Epithelial cell of alveolus of lung (primary cell): ENCODE results near the gene IFT20. TPM values are rescaled to one million over a fixed set of nuclear protein-coding genes. Genes with fewer than 3 reads are reported as not detected.

ENCODE experiments used
- total RNA-seq: library from RNA; depleted of rRNA; stranded (reverse); fragments of >200 nt; gene quantifications from 2 replicates; pipeline ENCODE4 v1.2.1, GENCODE V29; 2015

The IFT20 gene, protein sequence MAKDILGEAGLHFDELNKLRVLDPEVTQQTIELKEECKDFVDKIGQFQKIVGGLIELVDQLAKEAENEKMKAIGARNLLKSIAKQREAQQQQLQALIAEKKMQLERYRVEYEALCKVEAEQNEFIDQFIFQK
- total RNA-seq: 43.1 and 55.2 TPM in 2 replicates

DNA sequence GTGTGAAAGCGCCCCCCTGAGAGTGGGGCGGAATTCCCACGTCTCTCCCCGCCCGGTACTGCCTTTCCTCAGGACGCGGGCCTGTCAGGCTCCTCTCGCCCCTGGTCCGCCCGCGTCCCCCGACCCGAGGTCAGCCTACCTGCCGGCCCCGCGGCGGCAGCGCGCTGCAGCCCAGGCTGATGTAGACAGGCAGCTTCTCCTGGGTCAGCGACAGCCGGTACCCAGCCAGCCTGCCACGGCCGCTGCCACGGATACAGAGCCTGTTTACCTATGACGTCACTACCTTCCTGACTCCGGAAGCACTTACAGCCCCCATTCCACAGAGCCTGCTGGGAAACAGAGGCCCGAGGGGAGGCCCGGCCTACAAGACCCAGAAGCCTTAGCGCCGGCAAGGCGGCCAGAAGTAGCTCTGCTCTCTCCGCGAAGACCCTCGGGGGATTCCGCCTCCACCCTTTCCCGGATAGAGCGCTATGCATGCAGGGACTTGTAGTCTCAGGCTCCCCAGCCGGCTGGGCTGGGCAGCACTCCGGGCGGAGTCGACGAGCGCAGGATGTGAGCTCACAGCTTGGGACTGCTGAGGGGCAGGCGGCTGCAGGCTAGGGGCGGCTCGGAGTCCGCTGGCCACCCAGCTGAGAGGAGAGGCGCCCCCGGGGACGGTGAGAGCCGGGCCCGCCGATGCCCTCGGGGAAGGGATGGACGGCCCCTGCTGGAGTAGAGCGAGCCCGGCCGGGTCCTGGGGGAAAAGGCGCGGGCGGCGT lies at the start of gene IFT20, which contains the start of gene TNFAIP1:
Gene IFT20 (minus strand): TSS at position 272 of the 758 bp plus-strand sequence. CDS start 3,487 bp downstream, outside the sequence.
Gene TNFAIP1 (plus strand): TSS at position 561 of the 758 bp plus-strand sequence. CDS start 3,761 bp downstream, outside the sequence.

DNA sequence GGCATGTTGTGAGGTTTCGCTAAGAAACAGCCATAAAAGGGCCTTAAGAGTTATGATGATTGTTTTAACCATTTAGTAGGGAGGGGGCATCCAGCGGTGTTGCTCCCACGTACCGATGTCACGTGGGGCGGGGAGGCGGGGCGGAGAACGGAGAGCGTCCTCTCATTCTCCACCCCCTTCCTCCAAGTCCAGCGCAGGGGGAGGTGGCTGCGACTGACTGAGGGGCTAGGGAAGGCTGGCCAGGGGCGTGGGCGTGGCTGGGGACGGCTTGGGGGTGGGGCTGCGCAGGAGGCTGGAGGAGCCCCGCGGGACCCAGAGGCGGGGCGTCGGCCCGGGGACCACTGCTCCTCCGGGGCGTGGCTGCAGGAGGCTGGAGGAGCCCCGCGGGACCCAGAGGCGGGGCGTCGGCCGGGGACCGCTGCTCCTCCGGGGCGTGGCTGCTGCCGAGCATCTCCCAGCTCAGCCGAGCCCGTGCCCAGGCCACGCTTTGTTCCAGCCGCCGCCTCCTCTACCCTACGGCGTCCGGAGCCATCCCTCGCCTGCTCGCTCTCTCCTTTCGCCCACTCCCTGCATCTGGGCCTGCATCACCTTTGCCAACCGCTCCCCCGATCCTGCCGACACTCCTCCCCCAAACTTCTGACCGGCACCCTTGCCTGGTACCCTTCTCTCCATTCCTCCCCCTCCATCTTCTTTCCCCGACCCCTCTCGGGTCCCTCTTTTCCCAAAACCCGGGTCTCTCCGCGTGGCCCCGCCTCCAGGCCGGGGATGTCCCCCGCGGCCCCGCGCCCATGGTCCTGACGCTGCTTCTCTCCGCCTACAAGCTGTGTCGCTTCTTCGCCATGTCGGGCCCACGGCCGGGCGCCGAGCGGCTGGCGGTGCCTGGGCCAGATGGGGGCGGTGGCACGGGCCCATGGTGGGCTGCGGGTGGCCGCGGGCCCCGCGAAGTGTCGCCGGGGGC lies 36.3 kb upstream of the IFT20 start, which contains the start of gene SARM1:
Gene SARM1 (plus strand): TSS at position 450 of the 958 bp plus-strand sequence. CDS start 339 bp downstream, at position 789.

DNA sequence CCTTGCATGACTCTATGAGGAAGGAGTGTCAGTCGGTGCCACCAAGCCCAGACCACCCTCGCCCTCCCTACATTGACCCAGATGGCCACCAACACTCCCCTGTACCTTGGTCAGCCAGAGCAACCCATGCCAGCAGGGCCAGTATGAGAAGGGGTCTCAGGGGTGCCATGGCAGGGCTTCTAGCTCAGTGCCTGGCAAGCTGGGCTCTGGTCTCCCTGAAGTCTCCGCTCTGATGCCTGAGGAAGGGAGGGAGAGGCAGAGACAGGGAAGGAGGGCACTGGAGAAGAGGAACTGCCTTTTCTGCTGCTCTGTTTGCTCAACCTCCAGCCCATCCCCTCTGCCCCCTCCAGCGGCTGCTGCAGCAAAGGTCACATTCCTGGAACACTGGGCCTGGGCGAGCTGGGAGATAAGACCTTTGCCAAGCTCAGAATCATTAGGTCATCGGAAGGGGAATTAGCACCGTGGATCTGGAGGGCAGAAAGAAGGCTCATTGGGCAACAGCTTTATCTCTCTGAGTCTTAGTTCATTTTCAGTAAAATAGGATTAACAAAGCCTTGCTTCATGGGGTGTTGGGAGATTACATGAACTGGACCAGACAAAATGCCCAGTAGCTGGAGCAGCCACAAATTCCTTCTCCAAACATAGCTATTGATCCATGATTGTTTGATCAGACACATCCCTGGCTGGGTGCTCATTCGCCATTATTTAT lies 34.9 kb upstream of the IFT20 start, which contains the start of gene VTN:
Gene VTN (minus strand): TSS at position 273 of the 709 bp plus-strand sequence. CDS start 104 bp downstream, at position 169.

DNA sequence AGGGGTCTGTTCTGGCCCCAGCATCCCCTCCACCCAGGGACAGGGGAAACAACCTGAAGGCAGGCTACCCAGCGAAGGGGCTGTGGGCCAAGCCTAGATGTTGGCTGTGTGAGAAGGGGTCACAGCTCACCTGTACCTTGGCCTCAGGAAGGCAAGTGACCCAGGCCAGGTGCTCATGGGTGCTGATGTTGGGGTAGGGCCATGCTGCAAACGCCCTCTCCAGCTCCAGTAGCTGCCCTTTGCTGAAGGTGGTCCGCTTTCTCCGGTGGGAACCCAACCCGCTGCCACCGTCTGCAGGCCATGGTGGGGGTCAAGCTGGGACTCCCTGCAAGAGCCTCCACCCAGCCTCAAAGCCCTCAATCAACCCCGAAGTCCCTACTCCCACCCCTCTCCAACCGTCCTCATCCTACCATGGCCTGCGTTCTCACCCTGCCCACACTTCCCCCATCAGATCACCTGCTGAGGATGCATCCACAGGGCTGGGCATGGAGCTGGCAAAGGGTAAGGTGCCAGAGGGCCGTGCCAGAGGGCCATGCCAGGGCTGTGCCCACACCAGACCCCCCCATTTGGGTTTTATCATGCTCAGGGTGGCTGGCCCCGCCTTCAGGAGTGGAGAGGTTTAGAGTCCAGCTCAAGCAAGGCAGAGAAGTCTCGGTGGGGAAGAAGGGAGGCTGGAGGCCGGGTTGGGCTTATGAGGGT lies 29.5 kb upstream of the IFT20 start, which contains the start of gene SEBOX:
Gene SEBOX (minus strand): TSS at position 535 of the 699 bp plus-strand sequence. CDS start 48 bp downstream, at position 487.

DNA sequence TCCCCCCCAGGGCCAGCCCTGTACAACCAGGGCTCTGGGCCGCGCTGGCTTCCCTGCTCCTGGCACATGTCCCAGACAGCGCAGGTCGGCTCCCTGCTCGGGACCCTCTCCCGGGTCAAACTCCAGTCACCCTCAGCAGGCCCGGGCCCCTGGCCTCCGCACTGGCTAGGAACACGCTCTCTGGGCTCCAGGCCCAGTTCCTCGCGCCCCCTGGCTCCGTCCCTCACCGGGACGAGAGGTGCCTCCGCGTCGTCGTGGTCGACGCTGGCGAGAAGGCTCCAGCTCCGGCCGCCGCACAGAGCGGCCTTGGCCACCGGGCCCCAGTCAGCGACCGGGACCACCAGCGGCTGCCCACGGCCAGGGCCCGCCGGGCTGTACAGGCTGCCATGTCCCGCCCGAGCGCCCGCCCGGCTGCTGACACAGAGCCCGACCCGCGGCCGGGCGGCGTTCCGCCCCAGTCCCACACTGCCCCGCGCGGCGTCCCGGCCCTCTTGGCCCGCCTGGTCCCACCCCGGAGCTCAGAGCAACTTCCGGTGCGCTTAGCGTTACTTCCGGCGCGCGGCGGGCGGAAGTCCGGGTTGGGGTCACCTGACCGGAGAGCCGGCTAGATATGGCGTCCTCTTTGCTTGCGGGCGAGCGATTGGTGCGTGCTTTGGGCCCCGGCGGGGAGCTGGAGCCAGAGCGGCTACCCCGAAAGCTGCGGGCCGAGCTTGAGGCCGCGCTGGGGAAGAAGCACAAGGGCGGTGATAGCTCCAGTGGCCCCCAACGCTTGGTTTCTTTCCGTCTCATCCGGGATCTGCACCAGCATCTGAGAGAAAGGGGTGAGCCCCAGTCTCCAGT lies 22.0 kb upstream of the IFT20 start, which contains the start of gene POLDIP2:
Gene POLDIP2 (minus strand): TSS at position 467 of the 840 bp plus-strand sequence. CDS start 79 bp downstream, at position 388.

DNA sequence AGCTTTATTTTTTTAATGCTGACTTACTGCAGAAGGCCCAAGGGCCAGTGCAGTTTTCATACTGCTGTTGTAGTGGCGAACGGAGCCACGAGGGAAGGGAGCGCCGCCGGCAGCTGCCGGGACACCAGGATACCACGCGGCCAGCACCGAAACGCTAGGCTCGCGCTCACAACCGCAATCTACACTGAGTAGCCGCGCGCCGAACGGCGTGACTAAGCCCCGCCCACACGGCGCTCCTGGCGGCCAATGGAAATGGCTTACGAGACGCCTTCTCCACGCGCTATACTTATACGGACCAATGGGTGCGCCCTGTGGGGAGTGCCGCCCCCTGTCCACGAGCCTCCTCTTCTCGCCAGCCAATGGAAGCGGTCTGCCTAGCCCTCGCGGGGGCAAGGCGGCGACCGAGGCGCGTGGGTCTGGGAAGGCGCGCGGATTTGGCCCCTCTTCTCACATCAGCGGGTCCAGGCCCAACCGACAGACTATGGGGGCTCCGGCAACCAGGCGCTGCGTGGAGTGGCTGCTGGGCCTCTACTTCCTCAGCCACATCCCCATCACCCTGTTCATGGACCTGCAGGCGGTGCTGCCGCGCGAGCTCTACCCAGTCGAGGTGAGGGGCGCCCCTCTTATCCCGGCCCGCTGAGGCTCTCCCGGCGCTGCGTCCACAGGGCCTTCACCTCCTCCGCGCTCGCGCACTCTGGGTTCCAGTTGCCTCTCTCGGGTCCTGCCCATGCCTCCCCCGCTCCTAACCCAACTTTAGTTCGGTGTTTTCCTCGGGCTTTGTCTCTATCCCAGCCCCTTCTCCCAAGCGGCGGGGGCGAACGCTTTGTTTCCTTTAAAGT lies 16.3 kb downstream of the IFT20 start, which contains the start of gene TMEM97:
Gene TMEM97 (plus strand): TSS at position 442 of the 839 bp plus-strand sequence. CDS start 40 bp downstream, at position 482.

Other genes starting within 250 kb of the IFT20 start
- gene TMEM97, start 16.3 kb downstream of the IFT20 start, total RNA-seq: 25.1 and 48.7 TPM in 2 replicates
- 21.0 and 33.7 TPM in 2 replicates for gene TNFAIP1, start 289 bp upstream of the IFT20 start, total RNA-seq
- gene POLDIP2, start 22.1 kb upstream of the IFT20 start, total RNA-seq: 79.9 and 105 TPM in 2 replicates
- gene SEBOX, start 29.7 kb upstream of the IFT20 start, total RNA-seq: not detected in 2 replicates
- gene VTN, start 34.8 kb upstream of the IFT20 start, total RNA-seq: 0.16 and 1.4 TPM in 2 replicates
- gene SARM1, start 36.2 kb upstream of the IFT20 start, total RNA-seq: 7.8 and 10.0 TPM in 2 replicates
- gene SLC46A1, start 70.7 kb upstream of the IFT20 start, total RNA-seq: 2.3 and 4.9 TPM in 2 replicates
- not detected in 2 replicates for gene SLC13A2, start 138.2 kb upstream of the IFT20 start, total RNA-seq
- not detected in 2 replicates for gene FOXN1, start 170.9 kb upstream of the IFT20 start, total RNA-seq
- 24.0 and 48.5 TPM in 2 replicates for gene UNC119, start 217.2 kb upstream of the IFT20 start, total RNA-seq
- gene PIGS, start 236.1 kb upstream of the IFT20 start, total RNA-seq: 68.5 and 114 TPM in 2 replicates
- 130 and 212 TPM in 2 replicates for gene ALDOC, start 241.4 kb upstream of the IFT20 start, total RNA-seq